ENCODE results near the gene CLSTN2. TPM values are rescaled to one million over a fixed set of nuclear protein-coding genes. Genes with fewer than 3 reads are reported as not detected.

Gene CLSTN2
- 5.0 and 7.0 TPM in 2 replicates for total RNA-seq
- 3.5 and 5.9 TPM in 2 replicates for polyA plus RNA-seq

DNA sequence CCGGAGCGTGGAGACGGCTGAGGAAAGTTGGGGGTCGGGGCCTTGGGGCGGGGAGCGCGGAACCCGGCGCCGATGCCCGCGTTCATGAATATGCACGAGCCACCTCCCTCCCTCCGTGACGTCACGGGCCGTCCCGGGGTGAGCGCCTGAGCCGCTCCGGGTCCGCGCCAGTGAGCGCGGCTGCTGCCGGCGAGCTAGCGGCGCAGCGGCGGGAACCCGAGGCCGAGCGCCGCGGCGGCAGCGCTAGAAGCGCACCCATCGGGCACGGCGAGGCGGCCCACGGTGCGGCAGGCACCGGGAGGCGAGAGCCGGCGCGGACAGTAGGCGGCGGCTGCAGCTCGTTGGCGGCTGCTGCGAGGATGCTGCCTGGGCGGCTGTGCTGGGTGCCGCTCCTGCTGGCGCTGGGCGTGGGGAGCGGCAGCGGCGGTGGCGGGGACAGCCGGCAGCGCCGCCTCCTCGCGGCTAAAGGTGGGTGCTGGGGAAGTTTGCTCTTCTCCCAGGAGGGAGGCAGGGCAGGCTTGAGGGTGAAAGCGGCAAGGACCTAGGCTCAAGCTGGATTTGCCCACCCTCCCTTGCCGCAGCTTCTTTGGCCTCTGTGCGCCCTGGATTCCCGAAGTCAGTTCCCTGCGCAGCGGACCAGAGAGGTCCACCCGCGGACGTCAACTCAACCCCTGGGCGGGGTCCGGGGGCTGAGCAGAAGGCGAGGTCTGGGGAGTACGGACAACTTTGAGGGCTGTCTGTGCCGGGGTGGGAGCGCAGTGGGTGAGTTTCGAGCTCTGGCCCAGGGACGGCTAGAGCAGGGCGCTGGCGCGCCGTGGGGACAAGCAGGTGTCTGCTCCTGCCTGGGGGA is at the start of gene CLSTN2:
TSS of gene CLSTN2 (plus strand) at position 170 of the 850 bp plus-strand sequence.
- H3K4me3 ChIP-seq, result peak within 1 kb of the TSS; percentile 78
- peak; percentile 44 to 92 for DNase-seq (ENCODE audit: low read depth in 1 of 2, low spot score in 1 of 2)
- peaks cover 27% of the 10 kb centered on the region for H3K27me3 ChIP-seq
- no peaks in the 10 kb centered on the region for H3K9me3 ChIP-seq (ENCODE audit: low read depth)
- no peak within 1 kb of the TSS for H3K27ac ChIP-seq
- H3K36me3 ChIP-seq, result no peaks in the 10 kb centered on the region
- no peaks in the 10 kb centered on the region for H3K4me1 ChIP-seq (ENCODE audit: low read depth)
- TF ChIP-seq, protein P1, sequence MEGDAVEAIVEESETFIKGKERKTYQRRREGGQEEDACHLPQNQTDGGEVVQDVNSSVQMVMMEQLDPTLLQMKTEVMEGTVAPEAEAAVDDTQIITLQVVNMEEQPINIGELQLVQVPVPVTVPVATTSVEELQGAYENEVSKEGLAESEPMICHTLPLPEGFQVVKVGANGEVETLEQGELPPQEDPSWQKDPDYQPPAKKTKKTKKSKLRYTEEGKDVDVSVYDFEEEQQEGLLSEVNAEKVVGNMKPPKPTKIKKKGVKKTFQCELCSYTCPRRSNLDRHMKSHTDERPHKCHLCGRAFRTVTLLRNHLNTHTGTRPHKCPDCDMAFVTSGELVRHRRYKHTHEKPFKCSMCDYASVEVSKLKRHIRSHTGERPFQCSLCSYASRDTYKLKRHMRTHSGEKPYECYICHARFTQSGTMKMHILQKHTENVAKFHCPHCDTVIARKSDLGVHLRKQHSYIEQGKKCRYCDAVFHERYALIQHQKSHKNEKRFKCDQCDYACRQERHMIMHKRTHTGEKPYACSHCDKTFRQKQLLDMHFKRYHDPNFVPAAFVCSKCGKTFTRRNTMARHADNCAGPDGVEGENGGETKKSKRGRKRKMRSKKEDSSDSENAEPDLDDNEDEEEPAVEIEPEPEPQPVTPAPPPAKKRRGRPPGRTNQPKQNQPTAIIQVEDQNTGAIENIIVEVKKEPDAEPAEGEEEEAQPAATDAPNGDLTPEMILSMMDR (IDR thresholded peaks at IDR 0.05; ENCODE audit: low read depth, low read length), result no peak

- TF ChIP-seq, protein P1 (IDR thresholded peaks at IDR 0.05; ENCODE audit: low read depth, low read length), result no peak
- Histone ChIP-seq H3K9me3 (ENCODE audit: low read depth) (no peaks in the 10 kb centered on the region), H3K27ac (no peak overlapping the region), H3K36me3 (no peaks in the 10 kb centered on the region), H3K4me3 (no peak overlapping the region), H3K27me3 (no peaks in the 10 kb centered on the region), H3K4me1 (ENCODE audit: low read depth) (no peaks in the 10 kb centered on the region)
- DNase-seq (ENCODE audit: low read depth in 1 of 2, low spot score in 1 of 2), result no peak
Measured at GRCh38 chr3:139887431-139887830, 47.6 kb upstream of the CLSTN2 start.

DNA sequence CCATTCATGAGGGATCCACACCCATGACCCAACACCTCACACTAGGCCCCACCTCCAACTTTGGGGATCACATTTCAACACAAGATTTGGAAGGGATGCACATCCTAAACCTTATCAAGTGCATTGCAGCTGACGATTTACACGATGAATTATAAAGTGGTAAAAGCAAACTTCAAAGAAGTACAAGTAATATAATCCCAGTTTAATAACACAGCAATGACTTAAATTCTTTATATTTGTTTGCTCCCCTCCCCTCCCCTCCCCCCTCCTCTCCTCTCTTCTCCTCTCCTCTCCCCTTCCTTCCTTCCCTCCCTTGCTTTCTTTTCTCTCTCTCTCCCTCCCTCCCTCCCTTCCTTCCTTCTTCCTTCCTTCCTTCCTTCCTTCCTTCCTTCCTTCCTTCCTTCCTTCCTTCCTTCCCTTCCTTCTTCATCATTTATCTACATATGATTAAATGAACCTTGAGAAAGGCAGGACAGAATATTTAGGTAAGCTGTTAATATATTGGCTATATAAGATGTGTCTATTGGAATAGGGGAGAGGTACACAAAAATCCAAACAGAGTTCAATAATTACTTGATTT is 46.3 kb upstream of the CLSTN2 start:
- Histone ChIP-seq H3K27ac (no peak overlapping the region), H3K4me1 (ENCODE audit: low read depth) (no peaks in the 10 kb centered on the region), H3K9me3 (ENCODE audit: low read depth) (no peaks in the 10 kb centered on the region), H3K36me3 (no peaks in the 10 kb centered on the region), H3K4me3 (no peak overlapping the region), H3K27me3 (no peaks in the 10 kb centered on the region)
- no peak for DNase-seq (ENCODE audit: low read depth in 1 of 2, low spot score in 1 of 2)
- TF ChIP-seq, protein P1 (IDR thresholded peaks at IDR 0.05; ENCODE audit: low read depth, low read length), result no peak

GRCh38 chr3:139893267-139893962 is 41.6 kb upstream of the CLSTN2 start:
- no peaks in the 10 kb centered on the region for H3K4me1 ChIP-seq (ENCODE audit: low read depth)
- no peak overlapping the region for H3K4me3 ChIP-seq
- no peaks in the 10 kb centered on the region for H3K9me3 ChIP-seq (ENCODE audit: low read depth)
- TF ChIP-seq, protein P1 (IDR thresholded peaks at IDR 0.05; ENCODE audit: low read depth, low read length), result no peak
- no peaks in the 10 kb centered on the region for H3K36me3 ChIP-seq
- no peaks in the 10 kb centered on the region for H3K27me3 ChIP-seq
- peak in 1 of 2 donors; percentile 5 for DNase-seq (ENCODE audit: low read depth in 1 of 2, low spot score in 1 of 2)
- no peak overlapping the region for H3K27ac ChIP-seq

DNA sequence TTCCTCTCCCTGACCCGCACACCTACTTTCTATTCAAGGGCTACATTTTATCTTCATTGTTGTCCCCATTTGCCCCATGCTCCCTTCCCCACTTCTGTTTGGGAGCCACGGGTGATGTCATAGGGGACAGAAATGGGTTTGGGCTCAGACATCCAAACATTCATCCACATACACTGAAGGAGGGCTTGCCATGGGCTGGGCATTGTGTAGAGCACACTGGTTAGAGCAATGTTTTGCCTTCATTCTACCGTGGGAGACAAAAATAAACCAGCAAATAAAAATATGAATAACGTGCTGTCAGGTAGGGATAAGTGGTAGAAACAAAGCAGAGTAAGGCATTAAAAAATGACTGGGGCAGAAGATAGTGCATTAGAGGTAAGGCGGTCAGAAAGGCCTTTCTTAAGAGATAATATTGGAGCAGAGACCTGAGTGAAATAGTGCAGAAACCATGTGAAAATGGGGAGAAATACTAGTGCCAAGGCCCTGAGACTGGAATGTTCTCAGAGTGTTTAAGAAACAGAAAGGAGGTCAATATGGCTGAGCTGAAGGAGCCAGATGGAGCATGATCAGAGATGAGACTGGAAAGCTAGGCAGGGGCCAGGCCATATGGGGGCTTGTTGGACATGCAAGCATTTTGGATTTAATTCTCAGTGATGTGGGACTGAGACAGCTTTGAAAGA is 40.9 kb upstream of the CLSTN2 start:
- no peaks in the 10 kb centered on the region for H3K27me3 ChIP-seq
- no peak overlapping the region for H3K4me3 ChIP-seq
- H3K27ac ChIP-seq, result no peak overlapping the region
- H3K4me1 ChIP-seq (ENCODE audit: low read depth), result no peaks in the 10 kb centered on the region
- DNase-seq (ENCODE audit: low read depth in 1 of 2, low spot score in 1 of 2), result no peak
- H3K36me3 ChIP-seq, result no peaks in the 10 kb centered on the region
- no peaks in the 10 kb centered on the region for H3K9me3 ChIP-seq (ENCODE audit: low read depth)
- TF ChIP-seq, protein P1 (IDR thresholded peaks at IDR 0.05; ENCODE audit: low read depth, low read length), result no peak

Measured in cardiac muscle cell (in vitro differentiated cells and primary cell).